HuH-7 (cell line): ENCODE data around the gene SALL3.
"Not testable (repeated sequence)": the region's sequence is repeated elsewhere in the genome, so short reads cannot be mapped to it uniquely, and the experiment has no call there.

Source experiments
- DNase-seq: peaks from one replicate; pipeline ENCODE4 v3.0.0; 2011; ENCODE audit warnings: low spot score

The SALL3 gene

DNA sequence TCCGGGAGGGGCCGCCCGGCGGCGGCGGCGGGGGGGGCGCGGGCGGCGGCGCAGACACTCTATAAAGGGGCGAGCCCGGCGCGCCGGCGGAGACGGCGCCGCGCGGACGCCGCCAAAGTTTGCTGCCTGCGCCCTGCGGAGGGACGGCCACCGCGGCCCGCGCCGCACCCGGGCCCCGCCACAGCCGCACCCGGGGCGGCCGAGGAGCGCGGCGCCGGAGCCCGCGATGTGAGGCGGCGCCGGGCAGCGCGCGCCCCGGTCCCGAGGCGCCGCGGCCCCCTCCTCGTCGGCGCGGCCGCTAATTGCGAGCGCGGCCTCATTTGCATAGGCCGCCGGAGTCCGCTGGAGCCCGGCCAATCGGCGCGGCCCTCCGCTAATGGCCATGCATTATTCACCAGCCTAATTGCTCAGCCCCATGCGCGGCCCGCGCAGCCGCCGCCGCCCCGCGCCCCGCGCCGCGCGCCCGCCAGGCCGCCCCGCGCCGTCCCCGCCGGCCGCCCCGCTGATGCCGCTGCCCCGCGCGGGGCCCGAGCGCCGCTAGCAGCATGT, at the start of gene SALL3:
Gene SALL3, plus strand, starts transcription at position 89 of the 549 bp plus-strand sequence. Its CDS starts 457 bp downstream, at position 546.
- no peak for DNase-seq

DNA sequence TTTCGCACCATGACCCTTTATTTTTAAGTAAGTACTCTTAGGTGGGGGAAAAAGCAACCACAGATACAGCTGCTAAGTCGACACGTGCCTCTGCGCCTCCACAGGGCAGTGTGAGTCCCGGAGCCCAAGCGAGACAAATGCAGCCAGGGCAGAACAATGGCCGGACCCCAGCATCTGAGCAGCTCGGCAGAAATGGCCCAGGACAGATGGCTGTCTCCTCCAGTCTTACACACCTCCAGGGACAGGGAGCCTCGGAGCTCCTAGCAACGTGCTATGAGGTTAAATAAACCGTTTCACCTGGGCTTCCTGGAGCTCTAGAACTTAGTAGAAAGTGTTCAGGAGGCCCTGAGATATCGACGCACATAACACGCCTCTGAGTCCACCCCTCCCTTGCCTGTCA, 47.3 kb upstream of the SALL3 start:
- no peak for DNase-seq

DNA sequence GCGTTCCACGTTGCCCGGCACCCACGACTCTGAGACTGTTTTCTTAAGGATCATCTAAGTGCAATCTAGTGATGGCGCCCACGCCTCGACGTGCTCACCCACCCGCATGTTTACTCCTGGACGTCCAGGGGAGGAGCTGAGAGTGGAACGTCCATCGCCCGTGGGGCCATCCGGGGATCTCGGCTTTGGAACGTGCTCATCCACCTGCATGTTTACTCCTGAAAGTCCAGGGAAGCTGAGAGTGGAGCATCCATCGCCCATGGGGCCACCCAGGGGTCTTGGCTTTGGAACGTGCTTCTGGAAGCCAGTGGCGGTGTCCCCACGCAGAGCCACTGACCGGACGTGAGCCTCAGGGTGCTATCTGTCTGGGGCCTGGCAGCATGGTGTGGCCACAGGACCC, 45.6 kb upstream of the SALL3 start:
- DNase-seq: no peak

DNA sequence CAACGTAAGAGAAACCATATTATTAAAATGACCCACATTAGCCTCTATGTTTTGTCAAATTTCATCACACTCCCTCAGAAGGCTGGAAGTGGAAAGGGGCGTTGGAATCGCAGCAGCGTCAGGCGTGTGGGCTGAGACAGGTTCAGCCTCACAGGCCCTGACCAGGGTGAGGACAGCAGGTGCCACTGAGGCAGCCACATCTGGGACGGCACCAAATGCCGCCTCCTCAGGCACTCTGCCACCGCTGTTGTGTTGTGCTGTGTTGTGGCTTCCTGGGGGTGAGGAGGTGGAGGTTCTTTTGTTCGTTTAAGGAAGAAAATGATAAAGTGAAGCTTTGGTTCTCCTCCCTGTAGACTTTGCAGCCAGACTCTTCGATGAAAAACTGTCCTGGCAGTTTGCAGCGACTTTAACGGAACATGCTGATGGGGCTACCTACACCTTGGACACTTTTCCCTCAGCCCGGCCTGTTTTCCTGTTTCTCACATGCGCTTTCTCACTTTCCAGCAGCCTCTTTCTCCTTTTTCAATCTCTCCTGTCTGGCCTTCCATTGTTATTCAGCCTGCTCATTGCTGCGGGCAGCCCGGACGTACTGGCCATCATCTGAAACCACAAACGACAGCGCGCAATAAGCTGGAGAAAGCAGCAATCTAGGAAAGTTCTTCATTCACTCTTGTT, 44.9 kb upstream of the SALL3 start:
- DNase-seq: no peak

DNA sequence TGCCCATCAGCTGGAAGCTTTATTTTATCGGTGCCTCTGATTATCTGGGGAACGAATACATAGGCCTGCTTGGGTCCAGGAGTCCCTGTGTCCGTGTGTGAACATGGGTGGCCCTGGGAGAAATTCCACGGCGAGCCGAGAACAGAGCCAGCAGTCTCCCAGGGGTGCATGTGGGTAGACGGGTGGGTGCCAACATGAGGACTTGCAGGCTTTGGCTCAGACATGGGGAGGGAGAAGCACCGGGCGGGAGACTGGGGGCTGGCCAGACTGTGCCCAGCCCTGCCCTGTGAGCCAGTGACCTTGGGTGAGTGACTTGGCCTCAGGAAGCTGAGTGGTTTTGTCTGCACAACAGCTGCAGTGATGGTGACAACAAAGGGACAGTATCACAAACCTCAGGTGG, 44.2 kb upstream of the SALL3 start:
- no peak for DNase-seq

DNA sequence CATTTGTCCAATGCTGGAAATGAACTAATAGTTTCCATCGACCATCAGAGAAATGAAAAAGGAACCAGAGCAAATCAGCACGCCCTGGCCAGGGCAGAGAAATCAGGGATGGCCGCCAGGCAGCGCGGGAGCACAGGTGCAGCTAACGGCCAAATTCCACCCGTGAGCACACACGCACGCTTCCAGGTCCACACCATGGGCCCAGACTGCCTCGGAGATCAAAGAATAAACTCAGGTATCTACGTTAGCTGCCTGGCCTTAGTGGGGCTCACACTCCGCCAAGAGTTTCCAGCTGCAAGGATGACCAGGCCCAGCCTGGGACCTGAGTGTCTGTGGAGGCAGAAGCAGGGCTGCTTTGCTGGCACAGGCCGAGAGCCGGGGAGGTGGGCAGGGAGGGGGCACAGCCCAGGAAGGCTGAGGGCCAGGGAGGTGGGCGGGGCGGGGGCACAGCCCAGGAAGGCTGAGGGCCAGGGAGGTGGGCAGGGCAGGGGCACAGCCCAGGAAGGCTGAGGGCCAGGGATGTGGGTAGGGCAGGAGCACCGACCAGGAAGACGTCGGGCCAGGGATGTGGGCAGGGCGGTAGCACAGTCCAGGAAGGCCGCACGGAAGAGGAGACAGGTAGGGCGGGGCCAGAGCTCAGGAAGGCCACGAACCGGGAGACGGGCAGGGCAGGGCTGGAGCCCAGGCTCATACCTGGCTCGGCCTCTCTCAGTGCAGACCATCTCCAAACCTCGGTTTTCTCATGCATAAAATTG, 43.2 kb upstream of the SALL3 start:
- DNase-seq: no peak

DNA sequence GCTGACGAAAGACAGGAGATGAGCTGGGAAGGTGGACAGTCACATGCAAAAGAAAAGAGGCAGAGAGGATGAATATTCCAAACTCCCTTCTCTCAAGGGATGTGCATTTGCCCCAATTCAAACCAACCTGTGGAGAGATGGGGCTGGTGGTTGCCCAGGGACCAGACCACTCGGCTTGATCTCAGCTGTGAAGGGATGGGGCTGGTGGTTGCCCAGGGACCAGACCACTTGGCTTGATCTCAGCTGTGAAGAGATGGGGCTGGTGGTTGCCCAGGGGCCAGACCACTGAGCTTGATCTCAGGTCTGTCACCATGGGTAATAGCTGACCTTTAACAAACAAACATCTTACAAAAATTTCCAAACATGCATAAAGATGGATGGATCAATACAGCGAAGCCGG, 42.5 kb upstream of the SALL3 start:
- no peak for DNase-seq

DNA sequence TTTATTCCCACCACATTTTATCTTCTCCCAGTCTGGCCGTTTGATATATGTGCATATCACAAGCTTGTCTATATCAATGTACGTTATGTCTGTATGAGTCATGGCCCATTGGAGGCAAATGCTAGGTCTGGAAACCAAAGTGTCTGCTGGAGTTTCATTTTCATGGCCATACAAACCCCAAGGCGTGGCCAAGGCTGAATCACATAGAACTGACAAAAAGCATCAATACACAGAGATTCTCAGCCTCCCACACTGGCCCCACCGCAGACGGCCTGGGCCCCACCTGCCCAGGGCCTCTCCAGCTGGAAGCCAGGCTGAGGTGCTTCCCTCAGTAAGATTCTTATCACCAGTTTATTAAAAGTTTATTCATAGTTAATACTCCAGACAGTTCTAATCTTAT, 40.5 kb upstream of the SALL3 start:
- DNase-seq: no peak

DNA sequence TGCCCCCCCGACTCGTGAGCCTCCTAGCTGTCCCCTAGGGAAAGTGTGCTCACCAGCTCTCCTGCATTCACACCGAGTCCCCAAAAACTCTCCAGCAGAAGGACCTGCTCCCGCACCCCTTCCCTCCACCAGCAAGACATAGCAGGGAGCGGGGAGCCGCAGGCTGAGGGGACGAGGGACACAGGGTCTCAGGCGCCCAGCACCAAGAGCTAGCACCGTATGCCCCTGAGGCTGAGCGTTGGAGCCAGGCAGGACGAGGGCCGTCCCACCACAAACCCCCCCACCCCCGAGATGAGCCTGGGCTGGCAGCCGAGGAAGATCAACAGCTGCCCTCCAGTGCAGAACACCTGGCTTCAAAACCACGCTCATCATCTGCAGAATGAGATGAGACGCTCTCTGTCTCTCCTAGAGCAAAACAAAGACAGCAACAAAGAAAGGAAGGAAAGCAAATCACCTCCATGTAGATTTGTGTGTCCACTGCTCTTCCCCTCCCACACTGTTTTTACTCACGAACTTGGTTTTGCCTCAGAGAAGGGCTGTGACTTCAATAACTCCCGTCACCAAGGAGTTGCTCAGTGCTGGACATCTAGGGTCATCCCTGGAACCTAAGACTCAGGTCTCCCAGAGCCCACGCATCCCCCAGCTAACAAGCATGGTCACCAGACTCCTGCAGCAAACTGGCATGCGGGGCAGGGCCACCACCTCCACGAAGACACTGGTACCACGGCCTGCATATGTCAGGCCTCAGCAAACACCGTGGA, 39.7 kb upstream of the SALL3 start:
- DNase-seq: no peak

DNA sequence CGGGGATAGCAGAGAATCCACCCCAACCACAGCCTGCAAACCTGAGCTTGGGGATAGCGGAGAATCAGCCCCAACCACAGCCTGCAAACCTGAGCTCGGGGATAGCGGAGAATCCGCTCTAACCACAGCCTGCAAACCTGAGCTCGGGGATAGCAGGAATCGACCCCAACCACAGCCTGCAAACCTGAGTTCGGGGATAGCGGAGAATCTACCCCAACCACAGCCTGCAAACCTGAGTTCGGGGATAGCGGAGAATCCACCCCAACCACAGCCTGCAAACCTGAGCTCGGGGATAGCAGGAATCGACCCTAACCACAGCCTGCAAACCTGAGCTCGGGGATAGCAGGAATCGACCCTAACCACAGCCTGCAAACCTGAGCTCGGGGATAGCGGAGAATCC, 37.4 kb upstream of the SALL3 start:
- DNase-seq: not testable (repeated sequence)

DNA sequence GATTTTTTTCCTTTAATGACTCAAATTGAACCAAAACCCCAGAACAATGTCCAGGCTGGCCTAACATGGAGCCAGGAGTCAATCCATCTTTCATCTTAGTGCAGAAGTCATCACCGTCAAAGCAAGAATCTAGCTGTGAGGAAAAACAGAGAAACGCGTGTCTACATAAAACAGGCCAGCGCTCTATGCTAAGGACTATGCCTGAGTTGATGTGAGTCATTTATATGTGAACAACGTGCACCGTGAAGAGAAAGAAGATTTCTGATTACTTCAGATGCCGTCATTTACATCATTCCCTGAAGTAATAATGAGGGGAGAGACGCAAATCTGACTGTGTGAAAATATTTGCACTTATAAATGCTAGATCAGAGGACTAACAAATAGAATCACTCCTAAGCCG, 34.0 kb upstream of the SALL3 start:
- no peak for DNase-seq

DNA sequence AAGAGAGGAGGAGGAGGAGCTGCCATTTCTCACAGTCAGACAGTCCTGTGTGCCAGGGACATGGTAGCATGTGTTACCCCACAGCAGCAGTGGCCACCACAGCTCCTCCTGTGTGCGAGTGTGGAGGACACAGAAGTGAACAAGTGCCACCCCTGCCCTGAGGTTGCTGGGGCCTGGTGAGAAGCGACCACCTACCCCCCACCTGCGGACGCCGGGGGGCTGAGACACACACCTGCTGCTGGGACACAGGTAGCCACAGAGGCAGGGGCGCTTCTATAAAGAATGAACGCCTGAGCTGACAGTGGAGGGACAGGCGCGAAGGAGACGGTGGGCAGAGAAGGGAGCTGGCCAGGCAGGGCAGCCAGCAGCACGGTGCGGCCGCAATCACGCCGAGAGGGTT, 32.3 kb upstream of the SALL3 start:
- DNase-seq: no peak

DNA sequence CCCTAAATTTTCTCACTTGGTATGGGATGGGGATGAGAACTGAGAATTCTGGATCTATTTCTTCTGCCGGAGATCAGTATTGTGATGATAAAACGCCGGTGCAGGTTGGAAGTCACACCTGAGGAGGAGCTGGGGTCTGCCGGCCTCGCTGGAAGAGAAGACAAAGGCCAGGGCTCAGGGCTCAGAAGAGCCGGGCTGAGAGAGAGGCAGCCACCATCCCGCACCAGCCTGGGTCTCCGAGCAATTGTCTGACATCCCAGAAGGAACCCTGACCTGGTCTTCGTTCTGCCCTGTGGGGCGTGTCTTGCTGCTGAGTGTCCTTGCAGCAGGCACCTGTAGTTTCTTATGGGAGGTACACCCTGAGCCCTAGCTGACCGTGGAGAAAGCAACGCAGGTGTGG, 31.4 kb upstream of the SALL3 start:
- DNase-seq: no peak

DNA sequence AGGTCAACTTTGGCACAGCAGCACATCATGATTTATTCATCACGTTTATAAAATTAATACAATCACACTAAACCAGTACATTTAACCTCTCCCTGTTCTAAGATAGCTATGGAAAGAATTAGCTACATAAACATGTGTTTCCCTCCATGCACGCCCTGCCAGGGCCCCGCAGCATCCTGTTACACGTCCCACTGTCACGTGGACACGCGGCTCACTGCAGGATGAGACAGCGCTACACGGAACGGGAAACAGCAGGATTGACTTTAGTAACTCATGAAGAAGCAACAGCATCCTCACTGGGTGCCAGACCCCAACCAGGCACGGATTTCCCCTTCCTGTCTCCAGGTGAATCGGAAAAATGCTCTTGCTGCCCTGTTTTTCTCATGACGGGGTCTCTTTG, 30.9 kb upstream of the SALL3 start:
- DNase-seq: no peak

DNA sequence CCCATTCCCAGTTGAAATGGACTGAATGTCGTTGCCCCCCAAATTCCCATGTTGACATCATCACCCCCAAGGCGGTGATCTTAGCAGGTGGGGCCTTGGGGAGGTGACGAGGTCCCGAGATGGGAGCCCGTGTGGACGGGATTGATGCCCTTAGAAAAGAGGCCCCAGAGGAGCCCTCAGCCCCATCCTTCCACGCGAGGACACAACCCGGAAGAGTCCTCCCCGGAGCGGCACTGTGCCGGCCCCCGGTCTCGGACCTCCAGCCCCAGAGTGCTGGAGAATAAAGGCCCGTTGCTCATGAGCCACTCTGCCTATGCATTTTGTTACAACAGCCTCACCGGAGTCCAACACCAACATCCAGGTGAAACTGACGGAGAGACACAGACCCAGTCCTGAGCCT, 30.4 kb upstream of the SALL3 start:
- DNase-seq: no peak

DNA sequence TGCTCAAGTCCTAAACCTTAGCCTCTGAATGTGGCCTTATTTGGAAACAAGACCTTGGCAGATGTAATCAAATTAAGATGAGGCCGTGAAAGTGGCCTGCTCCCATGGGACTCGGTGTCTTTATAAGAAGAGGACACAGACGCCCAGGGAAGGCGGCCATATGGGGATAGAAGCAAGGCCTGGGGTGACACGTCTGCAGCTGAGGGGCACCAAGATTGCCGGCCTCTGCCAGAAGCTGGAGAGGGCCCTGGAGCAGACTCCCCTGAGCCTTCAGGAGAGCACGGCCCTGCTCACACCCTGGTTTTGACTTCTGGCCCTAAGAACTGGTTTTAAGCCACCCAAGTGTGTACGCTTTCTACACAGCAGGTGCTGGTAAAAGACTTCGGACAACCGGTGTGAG, 29.2 kb upstream of the SALL3 start:
- no peak for DNase-seq

DNA sequence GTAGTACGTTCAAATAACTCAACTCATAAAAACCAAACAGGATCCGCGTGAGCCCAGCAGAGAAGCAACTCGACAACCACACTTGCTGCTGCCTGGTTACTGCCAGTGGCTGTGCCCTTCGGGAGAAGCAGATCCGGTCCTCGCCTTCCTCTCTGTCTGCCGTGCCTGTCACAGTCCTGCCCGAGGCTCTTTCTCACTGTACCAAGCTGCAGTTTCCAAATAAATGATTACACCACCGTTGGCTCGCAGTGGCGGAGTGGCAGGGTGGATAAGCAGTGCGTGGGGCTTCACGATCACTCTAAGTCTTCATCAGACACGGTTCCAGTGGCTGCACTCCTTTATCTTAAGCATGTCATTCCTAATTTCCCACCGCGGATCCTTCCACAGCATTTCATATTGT, 26.1 kb upstream of the SALL3 start:
- DNase-seq: no peak

DNA sequence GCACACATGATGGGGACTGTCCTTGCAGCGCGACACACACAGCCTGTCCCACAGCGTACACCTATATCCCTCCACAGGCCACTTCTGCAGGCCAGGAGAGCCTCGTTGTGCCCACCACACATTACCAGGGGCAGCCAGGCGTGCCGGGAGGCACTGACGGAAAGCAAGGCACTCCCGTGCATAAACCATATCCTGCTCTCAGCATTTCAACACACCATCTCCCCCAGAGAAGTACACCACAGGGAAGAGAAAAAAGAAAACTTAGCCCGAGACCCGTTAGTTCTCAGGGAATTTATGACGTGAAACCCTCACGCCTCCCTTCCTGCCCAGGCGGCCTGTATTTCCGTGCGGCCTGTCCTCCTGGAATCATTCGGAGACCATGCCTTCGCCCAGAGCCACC, 24.6 kb upstream of the SALL3 start:
- no peak for DNase-seq

DNA sequence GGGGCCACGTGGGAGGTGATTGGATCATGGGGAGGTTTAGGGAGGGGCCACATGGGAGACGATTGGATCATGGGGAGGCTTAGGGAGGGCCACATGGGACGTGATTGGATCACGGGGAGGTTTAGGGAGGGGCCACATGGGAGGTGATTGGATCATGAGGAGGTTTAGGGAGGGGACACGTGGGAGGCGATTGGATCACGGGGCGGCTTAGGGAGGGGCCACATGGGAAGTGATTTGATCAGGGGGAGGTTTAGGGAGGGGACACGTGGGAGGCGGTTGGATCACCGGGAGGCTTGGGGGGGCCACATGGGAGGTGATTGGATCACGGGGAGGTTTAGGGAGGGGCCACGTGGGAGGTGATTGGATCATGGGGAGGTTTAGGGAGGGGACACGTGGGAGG, 22.5 kb upstream of the SALL3 start:
- no peak for DNase-seq

DNA sequence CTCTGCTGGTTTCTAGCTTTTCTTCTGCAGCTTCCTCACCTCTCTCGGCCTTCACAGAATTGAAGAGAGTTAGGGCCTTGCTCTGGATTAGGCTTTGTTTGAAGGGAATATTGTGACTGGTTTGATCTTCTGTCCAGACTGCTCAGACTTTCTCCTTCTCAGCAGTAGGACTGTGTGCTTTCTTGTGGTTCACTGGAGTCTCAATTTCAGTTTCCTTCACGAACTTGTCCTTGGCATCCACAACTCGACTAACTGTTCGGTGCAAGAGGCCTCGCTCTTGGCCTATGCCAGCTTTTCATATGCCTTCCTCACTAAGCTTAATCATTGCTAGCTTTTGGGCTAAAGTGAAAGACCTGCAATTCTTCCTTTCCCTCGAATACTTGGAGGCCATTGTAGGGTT, 18.9 kb upstream of the SALL3 start:
- no peak for DNase-seq

DNA sequence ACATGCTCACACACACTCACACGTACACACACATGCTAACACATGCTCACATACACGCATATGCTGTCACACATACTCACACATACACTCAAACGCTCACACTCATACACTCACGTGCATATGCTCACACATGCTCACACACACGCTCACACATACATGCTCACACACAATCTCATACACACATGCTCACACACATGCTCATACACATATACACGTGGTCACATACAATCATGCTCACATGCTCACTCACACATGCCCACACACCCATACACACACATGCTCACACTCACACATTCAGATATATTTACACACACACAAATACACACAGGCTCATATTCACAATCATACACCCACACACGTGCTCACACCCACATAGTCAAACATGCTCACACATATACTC, 17.5 kb upstream of the SALL3 start:
- DNase-seq: no peak

DNA sequence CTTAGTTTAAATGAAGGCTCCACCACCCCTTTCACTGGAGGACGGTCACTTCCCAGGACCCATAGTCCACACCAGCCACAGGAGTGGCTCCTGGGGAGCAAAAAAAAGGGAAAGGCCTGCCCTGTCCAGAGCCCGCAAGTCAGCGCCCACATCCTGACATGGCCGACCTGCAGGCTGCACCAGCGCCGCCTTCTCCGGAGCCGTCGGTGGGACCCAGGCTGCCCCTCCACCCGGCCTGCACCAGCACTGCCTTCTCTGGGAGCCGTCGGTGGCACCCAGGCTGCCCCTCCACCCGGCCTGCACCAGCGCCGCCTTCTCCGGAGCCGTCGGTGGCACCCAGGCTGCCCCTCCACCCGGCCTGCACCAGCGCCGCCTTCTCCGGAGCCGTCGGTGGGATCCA, 14.9 kb upstream of the SALL3 start:
- not testable (repeated sequence) for DNase-seq

DNA sequence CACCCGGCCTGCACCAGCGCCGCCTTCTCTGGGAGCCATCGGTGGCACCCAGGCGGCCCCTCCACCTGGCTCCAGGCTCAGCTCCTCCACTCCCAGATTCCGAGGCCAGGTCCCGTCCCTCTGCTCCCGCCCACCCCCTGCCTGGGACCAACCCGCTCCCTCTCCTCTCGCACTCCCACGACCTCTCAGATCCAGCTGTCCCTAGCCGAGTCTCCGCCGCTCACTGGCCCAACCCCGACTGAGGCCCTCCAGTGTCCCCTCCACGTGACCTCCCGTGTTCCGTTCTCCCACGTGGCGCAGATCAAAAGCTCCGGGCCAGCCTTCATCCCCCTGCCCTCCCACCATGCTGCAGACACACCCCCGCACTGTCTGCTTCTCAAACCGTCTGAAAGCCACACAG, 14.4 kb upstream of the SALL3 start:
- no peak for DNase-seq
